Muscle layer of colon (tissue), 2 donors: Measurements from ENCODE around the gene MANBA.

Experiments
- H3K27ac ChIP-seq: one replicate; pipeline ENCODE4 v1.7.0; 2013; ENCODE audit warnings: low read depth, mild to moderate bottlenecking, low read length, moderate library complexity
- H3K27me3 ChIP-seq, 2 donors: one replicate each; pipeline ENCODE4 v1.7.0; 2013; ENCODE audit warnings: low read length in 2 of 2, mild to moderate bottlenecking in 2 of 2; ENCODE audit not compliant: insufficient read depth in 2 of 2, control insufficient read depth in 1 of 2
- H3K36me3 ChIP-seq: one replicate; pipeline ENCODE4 v1.7.0; 2013; ENCODE audit warnings: mild to moderate bottlenecking, low read length; ENCODE audit not compliant: insufficient read depth
- H3K4me1 ChIP-seq: one replicate; pipeline ENCODE4 v1.7.0; 2013; ENCODE audit warnings: mild to moderate bottlenecking, low read length; ENCODE audit not compliant: insufficient read depth
- H3K4me3 ChIP-seq, 2 donors: one replicate each; pipeline ENCODE4 v1.7.0; 2013; ENCODE audit warnings: low read length in 2 of 2, low read depth in 1 of 2, mild to moderate bottlenecking in 1 of 2, moderate library complexity in 1 of 2
- H3K9ac ChIP-seq: one replicate; pipeline ENCODE4 v1.7.0; 2013; ENCODE audit warnings: low read length
- H3K9me3 ChIP-seq: one replicate; pipeline ENCODE4 v1.7.0; 2013; ENCODE audit warnings: mild to moderate bottlenecking, low read length
- donor health status: abdominal sarcoma.
- donor health status: Adenocarcinoma of cecum.

The MANBA gene

GRCh38 chr4:102600689-102601088, 160.1 kb downstream of the MANBA start:
- Histone ChIP-seq H3K4me1 (no peaks in the 10 kb centered on the region), H3K9me3 (no peaks in the 10 kb centered on the region), H3K9ac (no peak overlapping the region), H3K27me3 (no peaks in the 10 kb centered on the region), H3K4me3 (no peak overlapping the region), H3K36me3 (peaks cover 46% of the 10 kb centered on the region), H3K27ac (no peak overlapping the region)

GRCh38 chr4:102599886-102600285, 160.9 kb downstream of the MANBA start:
- H3K27ac ChIP-seq: no peak overlapping the region
- no peaks in the 10 kb centered on the region for H3K27me3 ChIP-seq
- H3K4me3 ChIP-seq: no peak overlapping the region
- no peaks in the 10 kb centered on the region for H3K4me1 ChIP-seq
- peaks cover 41% of the 10 kb centered on the region for H3K36me3 ChIP-seq
- no peaks in the 10 kb centered on the region for H3K9me3 ChIP-seq
- H3K9ac ChIP-seq: no peak overlapping the region

- Histone ChIP-seq H3K36me3 (peaks cover 41% of the 10 kb centered on the region), H3K4me1 (no peaks in the 10 kb centered on the region), H3K4me3 (no peak overlapping the region), H3K27me3 (no peaks in the 10 kb centered on the region), H3K27ac (no peak overlapping the region), H3K9ac (no peak overlapping the region), H3K9me3 (no peaks in the 10 kb centered on the region)
Measured at GRCh38 chr4:102599455-102599854, 161.3 kb downstream of the MANBA start.

GRCh38 chr4:102598762-102599374, 161.9 kb downstream of the MANBA start:
- no peaks in the 10 kb centered on the region for H3K27me3 ChIP-seq
- H3K27ac ChIP-seq: no peak overlapping the region
- H3K9me3 ChIP-seq: no peaks in the 10 kb centered on the region
- H3K36me3 ChIP-seq: peaks cover 43% of the 10 kb centered on the region
- no peak overlapping the region for H3K4me3 ChIP-seq
- no peak overlapping the region for H3K9ac ChIP-seq
- no peaks in the 10 kb centered on the region for H3K4me1 ChIP-seq

GRCh38 chr4:102598086-102598761, 162.5 kb downstream of the MANBA start:
- peaks cover 43% of the 10 kb centered on the region for H3K36me3 ChIP-seq
- H3K9ac ChIP-seq: no peak overlapping the region
- no peaks in the 10 kb centered on the region for H3K9me3 ChIP-seq
- no peaks in the 10 kb centered on the region for H3K4me1 ChIP-seq
- H3K27ac ChIP-seq: no peak overlapping the region
- H3K4me3 ChIP-seq: no peak overlapping the region
- no peaks in the 10 kb centered on the region for H3K27me3 ChIP-seq

- H3K36me3 ChIP-seq: peaks cover 41% of the 10 kb centered on the region
Measured at GRCh38 chr4:102596532-102596931, 164.2 kb downstream of the MANBA start.

GRCh38 chr4:102594000-102594399, 166.8 kb downstream of the MANBA start:
- no peak overlapping the region for H3K4me3 ChIP-seq
- no peaks in the 10 kb centered on the region for H3K4me1 ChIP-seq
- H3K36me3 ChIP-seq: peaks cover 41% of the 10 kb centered on the region
- H3K9me3 ChIP-seq: no peaks in the 10 kb centered on the region
- H3K27ac ChIP-seq: no peak overlapping the region
- no peaks in the 10 kb centered on the region for H3K27me3 ChIP-seq
- no peak overlapping the region for H3K9ac ChIP-seq

More at GRCh38 chr4:102596532-102596931, 164.2 kb downstream of the MANBA start:
- Histone ChIP-seq H3K9me3 (no peaks in the 10 kb centered on the region), H3K27me3 (no peaks in the 10 kb centered on the region), H3K9ac (no peak overlapping the region), H3K4me1 (no peaks in the 10 kb centered on the region), H3K4me3 (no peak overlapping the region), H3K27ac (no peak overlapping the region)

- Histone ChIP-seq H3K9me3 (no peaks in the 10 kb centered on the region), H3K36me3 (peaks cover 36% of the 10 kb centered on the region), H3K27ac (no peak overlapping the region), H3K4me1 (no peaks in the 10 kb centered on the region), H3K9ac (no peak overlapping the region), H3K4me3 (no peak overlapping the region), H3K27me3 (no peaks in the 10 kb centered on the region)
Measured at GRCh38 chr4:102593147-102593546, 167.6 kb downstream of the MANBA start.

GRCh38 chr4:102592256-102592655, 168.5 kb downstream of the MANBA start:
- no peak overlapping the region for H3K4me3 ChIP-seq
- peaks cover 27% of the 10 kb centered on the region for H3K36me3 ChIP-seq
- no peaks in the 10 kb centered on the region for H3K27me3 ChIP-seq
- H3K27ac ChIP-seq: no peak overlapping the region
- no peak overlapping the region for H3K9ac ChIP-seq
- H3K9me3 ChIP-seq: no peaks in the 10 kb centered on the region
- no peaks in the 10 kb centered on the region for H3K4me1 ChIP-seq

- Histone ChIP-seq H3K9ac (no peak overlapping the region), H3K4me1 (no peaks in the 10 kb centered on the region), H3K36me3 (peaks cover 26% of the 10 kb centered on the region), H3K4me3 (no peak overlapping the region), H3K27ac (no peak overlapping the region), H3K27me3 (no peaks in the 10 kb centered on the region), H3K9me3 (no peaks in the 10 kb centered on the region)
Measured at GRCh38 chr4:102589743-102590142, 171.0 kb downstream of the MANBA start.

GRCh38 chr4:102586644-102587021, 174.1 kb downstream of the MANBA start:
- no peak overlapping the region for H3K27ac ChIP-seq
- H3K4me1 ChIP-seq: no peaks in the 10 kb centered on the region
- H3K4me3 ChIP-seq: no peak overlapping the region
- no peaks in the 10 kb centered on the region for H3K9me3 ChIP-seq
- H3K9ac ChIP-seq: no peak overlapping the region
- H3K36me3 ChIP-seq: peaks cover 32% of the 10 kb centered on the region
- no peaks in the 10 kb centered on the region for H3K27me3 ChIP-seq
